Measurements from ENCODE around the gene NEK4.

DNA sequence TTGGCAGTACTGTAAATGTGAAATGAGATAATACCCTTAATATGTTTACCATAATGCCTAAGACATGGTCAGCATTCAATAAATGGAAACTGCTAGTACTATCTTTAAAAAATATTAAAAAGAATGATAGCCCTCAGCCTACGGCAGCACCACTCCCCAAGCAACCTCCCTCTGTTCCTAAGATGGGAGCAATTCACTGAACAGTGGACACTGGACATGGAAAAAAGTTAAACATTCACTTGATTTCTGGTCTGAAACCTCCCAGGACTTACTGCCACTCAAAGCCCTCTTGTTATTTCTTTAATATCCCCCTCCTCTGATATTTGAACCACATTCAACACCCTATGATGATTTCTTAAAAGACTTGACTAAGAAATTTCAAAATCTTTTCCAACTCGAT is 27.0 kb downstream of the NEK4 start:
- TF ChIP-seq POLR2AphosphoS5 (IDR thresholded peaks at IDR 0.05; ENCODE audit: low read depth, low read length) (no peak), SIN3A (IDR thresholded peaks at IDR 0.05; ENCODE audit: borderline replicate concordance, insufficient read depth, low read length) (no peak)

Measured in PFSK-1 (cell line).